Right ventricle myocardium inferior (tissue), 1 donor: ENCODE data around the gene CRLF3. TPM values are rescaled to one million over a fixed set of nuclear protein-coding genes. Genes with fewer than 3 reads are reported as not detected.
"Not testable (repeated sequence)": the region's sequence is repeated elsewhere in the genome, so short reads cannot be mapped to it uniquely, and the experiment has no call there.

ENCODE experiments used
- ATAC-seq: fragments of 200-7000 bp; cut with Tn5 transposase; one replicate; pipeline ENCODE4 v1.9.1; 2020; ENCODE audit warnings: mild to moderate bottlenecking, moderate library complexity
- DNase-seq: peaks from one replicate; pipeline ENCODE4 v3.0.0; 2021; ENCODE audit errors: missing footprints
- intact Hi-C: fragments of 100-400 bp; cut with DNase I; formaldehyde crosslinking; loops from one replicate; pipeline ENCODE4 v1.11.0; 2022
- total RNA-seq: library from RNA; stranded (reverse); fragmentation: NEBNext Ultra II Directional; extraction: Animal tissue kit (Norgen Biotek cat#: 25700); gene quantifications from one replicate; pipeline ENCODE4 v1.2.1, GENCODE V29; 2021
- donor health status: DM: no; HTN: yes; CAD: no; lungs with severe emphysema.

CRLF3 gene
- total RNA-seq, 1 donor from 2014 or later = 6.4 TPM

GRCh38 chr17:30819971-30820705 is 4.4 kb downstream of the CRLF3 start:
- DNase-seq (no peak), ATAC-seq (no peak)
- intact Hi-C loops = no loop called here

GRCh38 chr17:30816165-30816564 is 8.3 kb downstream of the CRLF3 start:
- ATAC-seq (no peak), DNase-seq (no peak)
- intact Hi-C loops = no loop called here

- DNase-seq, intact Hi-C loops, ATAC-seq: not testable (repeated sequence)
These were observed 9.6 kb downstream of the CRLF3 start for GRCh38 chr17:30814860-30815259.

- intact Hi-C loops, ATAC-seq, DNase-seq: not testable (repeated sequence)
These were observed 10.3 kb downstream of the CRLF3 start for GRCh38 chr17:30814236-30814635.

DNA sequence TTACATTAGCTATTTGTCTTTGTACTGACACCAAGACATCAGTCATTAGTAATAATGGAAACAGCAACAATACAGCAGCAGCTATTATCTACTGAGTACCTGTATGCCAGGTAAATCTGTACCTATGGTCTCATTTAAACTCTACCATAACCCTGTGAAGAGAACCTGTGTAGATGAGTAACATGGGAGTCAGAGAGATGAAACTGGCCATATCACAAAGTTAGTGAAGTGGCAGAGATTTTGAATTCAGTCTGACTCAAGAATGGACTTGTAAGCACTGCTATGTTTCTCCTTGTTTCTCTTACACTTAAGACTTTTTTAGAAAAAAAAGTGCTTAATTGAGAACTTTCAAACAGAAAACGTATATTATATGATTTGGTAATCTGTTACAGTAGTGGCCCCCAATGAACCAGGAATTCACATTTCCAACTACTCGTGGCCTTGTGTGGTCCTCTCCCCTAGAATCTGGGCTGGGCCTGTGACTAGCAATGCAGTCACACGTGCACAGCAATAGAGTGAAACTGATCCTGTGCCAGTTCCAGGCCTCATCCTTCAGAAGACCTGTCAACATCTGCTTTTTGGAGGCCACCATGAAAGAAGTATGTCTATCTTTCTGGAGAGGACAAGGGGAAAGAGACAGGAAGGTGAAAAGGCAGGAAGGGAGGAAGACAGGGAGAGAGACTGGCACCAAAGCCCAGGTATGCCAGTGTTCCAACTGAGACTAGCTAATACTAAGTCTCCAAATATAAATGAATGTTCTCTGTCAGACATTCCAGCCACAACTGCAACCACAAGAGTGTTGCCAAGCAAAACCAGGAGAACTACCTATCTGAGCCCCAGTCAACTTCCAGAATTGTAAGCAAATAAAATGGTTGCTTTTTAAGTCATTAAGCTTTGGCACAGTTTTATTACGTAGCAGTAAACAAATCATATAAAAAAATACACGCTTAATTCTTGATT is 12.0 kb downstream of the CRLF3 start:
- intact Hi-C loops = no loop called here
- DNase-seq (no peak), ATAC-seq (no peak)

- ATAC-seq = no peak
- intact Hi-C loops = no loop called here
- no peak for DNase-seq
These were observed 14.6 kb downstream of the CRLF3 start for GRCh38 chr17:30809867-30810266.

GRCh38 chr17:30808785-30809286 is 15.7 kb downstream of the CRLF3 start:
- intact Hi-C loops = no loop called here
- ATAC-seq = no peak
- DNase-seq = no peak

DNA sequence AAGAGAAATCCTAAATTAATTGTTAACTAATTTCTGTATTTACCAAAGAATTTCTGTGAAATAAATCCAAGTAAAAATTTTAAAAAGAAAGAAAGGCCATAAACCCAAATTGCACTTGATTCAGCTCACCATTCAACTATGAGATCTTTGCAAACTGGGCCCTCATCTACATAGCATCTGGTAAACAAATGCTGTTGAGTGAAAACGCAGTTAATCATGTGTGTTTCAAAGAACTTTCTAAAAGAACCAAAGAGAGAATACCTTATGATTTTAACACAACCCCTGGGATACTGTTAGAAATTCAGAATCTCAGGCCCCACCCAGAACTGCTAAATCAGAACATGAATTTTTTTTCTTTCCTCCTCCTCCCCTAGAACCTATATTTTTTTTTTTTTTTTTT is 16.6 kb downstream of the CRLF3 start:
- ATAC-seq = no peak
- intact Hi-C loops = no loop called here
- no peak for DNase-seq

DNA sequence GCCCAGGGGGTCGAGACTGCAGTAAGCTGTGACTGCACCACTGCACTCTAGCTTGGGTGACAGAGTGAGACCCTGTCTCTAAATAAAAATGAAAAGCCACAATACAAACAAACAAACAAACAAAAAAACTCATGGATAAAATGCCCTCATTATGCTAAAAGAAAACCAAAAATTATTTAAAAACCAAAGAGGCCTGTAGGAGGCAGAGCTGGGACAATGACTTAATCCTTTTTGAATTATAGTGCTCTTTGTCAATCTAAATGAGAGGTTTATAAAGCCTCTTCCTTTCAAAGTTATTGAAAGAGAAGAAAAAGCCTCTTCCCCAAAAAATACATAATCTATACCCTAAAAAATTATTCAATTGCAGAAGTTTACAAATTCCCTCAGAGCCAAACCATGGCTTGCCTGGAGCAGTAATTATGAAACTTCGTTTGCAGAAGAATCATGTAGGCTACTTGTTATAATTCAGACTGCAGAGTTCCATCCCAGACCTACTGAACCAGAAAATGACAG is 18.5 kb downstream of the CRLF3 start:
- intact Hi-C loops = no loop called here
- ATAC-seq (no peak), DNase-seq (no peak)

- DNase-seq (no peak), ATAC-seq (no peak)
- intact Hi-C loops = no loop called here
These were observed 22.8 kb downstream of the CRLF3 start for GRCh38 chr17:30801671-30802070.

- ATAC-seq (no peak), DNase-seq (no peak)
- intact Hi-C loops = no loop called here
These were observed 28.5 kb downstream of the CRLF3 start for GRCh38 chr17:30796016-30796415.

- no peak for DNase-seq
- no peak for ATAC-seq
- intact Hi-C loops = no loop called here
These were observed 30.1 kb downstream of the CRLF3 start for GRCh38 chr17:30794372-30794771.

- intact Hi-C loops = no loop called here
- no peak for ATAC-seq
- DNase-seq = no peak
These were observed 31.1 kb downstream of the CRLF3 start for GRCh38 chr17:30793282-30793977.

GRCh38 chr17:30790279-30790678 is 34.2 kb downstream of the CRLF3 start:
- DNase-seq (no peak), ATAC-seq (no peak)
- intact Hi-C loops = no loop called here

- intact Hi-C loops = no loop called here
- DNase-seq (no peak), ATAC-seq (no peak)
These were observed 35.6 kb downstream of the CRLF3 start for GRCh38 chr17:30788918-30789317.

DNA sequence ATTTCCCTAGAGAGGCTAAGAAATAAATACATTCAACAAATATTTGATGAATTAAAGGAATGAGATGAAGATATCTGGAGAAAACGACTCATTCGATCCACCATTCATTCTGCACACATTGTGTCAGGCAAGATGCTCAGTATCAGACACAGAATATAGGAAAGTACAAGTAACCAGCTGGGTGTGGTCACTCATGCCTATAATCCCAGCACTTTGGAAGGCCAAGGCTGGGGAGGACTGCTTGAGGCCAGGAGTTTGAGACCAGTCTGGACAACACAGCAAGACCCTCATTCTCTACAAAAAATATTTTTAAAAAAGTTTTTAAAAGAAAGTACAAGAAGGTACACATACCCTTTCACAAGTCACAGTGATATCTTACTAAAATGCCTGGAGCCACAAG is 42.3 kb downstream of the CRLF3 start:
- no peak for DNase-seq
- no peak for ATAC-seq
- intact Hi-C loops = no loop called here

- intact Hi-C loops = no loop called here
- no peak for ATAC-seq
These were observed 44.1 kb downstream of the CRLF3 start for GRCh38 chr17:30780343-30780742.

DNA sequence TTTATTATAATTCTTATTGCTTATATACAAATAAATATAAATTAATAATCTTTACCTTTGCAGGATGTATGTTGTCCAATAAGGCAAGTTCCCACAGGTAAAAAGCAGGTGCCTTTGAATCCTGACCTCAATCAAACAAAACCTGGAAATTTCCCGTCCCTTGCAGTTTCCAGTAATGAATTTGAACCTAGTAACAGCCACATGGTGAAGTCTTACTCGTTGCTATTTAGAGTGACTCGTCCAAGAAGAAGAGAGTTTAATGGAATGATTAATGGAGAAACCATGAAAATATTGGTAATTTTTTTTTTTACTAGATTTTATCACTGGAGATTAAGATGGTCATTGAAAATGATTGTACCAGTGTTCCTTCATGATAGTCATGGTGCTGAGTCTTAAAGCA is 55.7 kb downstream of the CRLF3 start:
- DNase-seq, ATAC-seq, intact Hi-C loops: not testable (repeated sequence)

More at GRCh38 chr17:30780343-30780742, 44.1 kb downstream of the CRLF3 start:
- no peak for DNase-seq
